ENCODE data around the gene VWA3B.

DNA sequence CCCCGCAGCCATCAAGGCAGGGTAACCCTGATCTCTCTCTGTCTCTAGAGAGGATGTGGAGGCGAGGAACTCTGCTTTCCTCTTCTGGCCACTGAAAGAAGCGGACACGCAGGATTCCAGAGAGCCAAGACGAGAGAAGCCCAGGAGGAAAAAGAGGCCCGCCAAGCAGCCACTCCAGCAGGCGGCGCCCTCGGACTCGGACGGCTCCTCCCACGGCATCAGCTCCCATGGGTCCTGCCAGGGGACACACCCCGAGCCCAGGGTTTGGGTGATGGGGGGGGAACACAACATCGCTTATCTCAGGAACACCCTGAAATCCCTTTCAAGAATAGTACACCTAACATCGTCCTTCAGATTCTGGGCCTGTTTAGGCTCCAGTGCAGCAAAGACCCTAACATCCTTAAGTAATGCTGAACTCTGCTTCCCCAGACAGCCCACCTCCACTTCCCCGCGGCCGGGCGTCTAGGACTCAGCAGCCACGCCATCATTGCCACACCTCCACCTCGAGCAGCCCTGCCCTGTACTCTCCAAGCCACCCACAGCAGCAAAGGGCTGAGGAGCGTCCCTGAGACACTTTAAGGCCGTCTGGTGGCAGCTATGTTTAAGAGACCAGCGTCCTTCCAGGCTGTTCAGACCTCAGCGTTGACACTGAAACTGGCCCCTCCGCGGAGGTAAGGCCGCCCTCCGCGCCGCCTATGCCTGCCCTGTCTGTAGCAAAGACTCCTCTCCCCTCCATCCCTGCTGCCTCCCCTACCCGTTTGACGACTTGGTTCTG is 225.0 kb downstream of the VWA3B start:
- TF ChIP-seq CTCF (conservative IDR thresholded peaks at IDR 0.05; ENCODE audit: low read depth, low read length) (peak; percentile 29; the same call in 1 of the 2 replicates), EZH2 (IDR thresholded peaks at IDR 0.05; ENCODE audit: borderline replicate concordance, low read depth, low read length, poor library complexity, severe bottlenecking) (no peak)

Data from A673 (cell line).